ENCODE results near the gene P3H4. TPM values are rescaled to one million over a fixed set of nuclear protein-coding genes. Genes with fewer than 3 reads are reported as not detected.

Gene P3H4
- total RNA-seq, 1 experiment from 2014 or later: 29.6 TPM

- no peak for DNase-seq
- H3K9me2 ChIP-seq (replicated peaks; ENCODE audit: low read length): no peaks in the 10 kb centered on the region
- H3K27me3 ChIP-seq (ENCODE audit: low read length): no peaks in the 10 kb centered on the region
- peaks cover 40% of the 10 kb centered on the region for H3K79me2 ChIP-seq (ENCODE audit: low read length)
- CTCF ChIA-PET: interaction anchor here (0.6 to 1.4 kb wide), 2 partner anchors 13 to 23 kb away, joined by 3 to 9 read pairs; partner anchors contain the start of gene JUP
- intact Hi-C loops (cut with micrococcal nuclease): loop anchor here (1.0 to 2.0 kb wide), 2 partner anchors 27 to 35 kb away; no protein-coding TSS in a partner anchor
- TSS peak; percentile 81 for BruUV-seq (replicated peaks)
- no peaks in the 10 kb centered on the region for H3K9me3 ChIP-seq (ENCODE audit: low read length)
- no peak for ATAC-seq
- peak overlapping the region; percentile 93 for H3K27ac ChIP-seq (ENCODE audit: low read length)
- TF ChIP-seq, protein P1, sequence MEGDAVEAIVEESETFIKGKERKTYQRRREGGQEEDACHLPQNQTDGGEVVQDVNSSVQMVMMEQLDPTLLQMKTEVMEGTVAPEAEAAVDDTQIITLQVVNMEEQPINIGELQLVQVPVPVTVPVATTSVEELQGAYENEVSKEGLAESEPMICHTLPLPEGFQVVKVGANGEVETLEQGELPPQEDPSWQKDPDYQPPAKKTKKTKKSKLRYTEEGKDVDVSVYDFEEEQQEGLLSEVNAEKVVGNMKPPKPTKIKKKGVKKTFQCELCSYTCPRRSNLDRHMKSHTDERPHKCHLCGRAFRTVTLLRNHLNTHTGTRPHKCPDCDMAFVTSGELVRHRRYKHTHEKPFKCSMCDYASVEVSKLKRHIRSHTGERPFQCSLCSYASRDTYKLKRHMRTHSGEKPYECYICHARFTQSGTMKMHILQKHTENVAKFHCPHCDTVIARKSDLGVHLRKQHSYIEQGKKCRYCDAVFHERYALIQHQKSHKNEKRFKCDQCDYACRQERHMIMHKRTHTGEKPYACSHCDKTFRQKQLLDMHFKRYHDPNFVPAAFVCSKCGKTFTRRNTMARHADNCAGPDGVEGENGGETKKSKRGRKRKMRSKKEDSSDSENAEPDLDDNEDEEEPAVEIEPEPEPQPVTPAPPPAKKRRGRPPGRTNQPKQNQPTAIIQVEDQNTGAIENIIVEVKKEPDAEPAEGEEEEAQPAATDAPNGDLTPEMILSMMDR (conservative IDR thresholded peaks at IDR 0.05; ENCODE audit: low read depth, low read length): no peak
- no peak for TF ChIP-seq EZH2phosphoT487 (IDR thresholded peaks at IDR 0.05; ENCODE audit: borderline replicate concordance, low read length)
- TF ChIP-seq EZH2 (IDR thresholded peaks at IDR 0.05; ENCODE audit: low read length, unreplicated experiment): no peak
- POLR2A ChIA-PET (ENCODE audit: unreplicated experiment): no interaction called here
- H3F3A ChIP-seq (ENCODE audit: low read length, unreplicated experiment): peaks cover 6% of the 10 kb centered on the region
- peak overlapping the region; percentile 68 for H3K4me2 ChIP-seq (ENCODE audit: low read length)
- peak overlapping the region; percentile 30 for H3K9ac ChIP-seq (ENCODE audit: low read length)
- peaks cover 18% of the 10 kb centered on the region for H3K36me3 ChIP-seq (ENCODE audit: low read depth, low read length)
- no peak overlapping the region for H2AFZ ChIP-seq (ENCODE audit: low read length)
- peaks cover 57% of the 10 kb centered on the region for H3K4me1 ChIP-seq (ENCODE audit: insufficient read depth, low read length)
- no peak overlapping the region for H3K4me3 ChIP-seq (ENCODE audit: low read length)
- H4K20me1 ChIP-seq (ENCODE audit: low read length): peaks cover 6% of the 10 kb centered on the region
These were observed 38.0 kb downstream of the P3H4 start for GRCh38 chr17:41773731-41774193.

GRCh38 chr17:41773190-41773588 lies 38.6 kb downstream of the P3H4 start:
- Histone ChIP-seq H3K36me3 (ENCODE audit: low read depth, low read length) (peaks cover 18% of the 10 kb centered on the region), H3K79me2 (ENCODE audit: low read length) (peaks cover 40% of the 10 kb centered on the region), H3K4me1 (ENCODE audit: insufficient read depth, low read length) (peaks cover 55% of the 10 kb centered on the region), H3K9me2 (replicated peaks; ENCODE audit: low read length) (no peaks in the 10 kb centered on the region), H3K4me3 (ENCODE audit: low read length) (no peak overlapping the region), H3K27me3 (ENCODE audit: low read length) (no peaks in the 10 kb centered on the region), H3F3A (ENCODE audit: low read length, unreplicated experiment) (peaks cover 6% of the 10 kb centered on the region), H3K27ac (ENCODE audit: low read length) (peak overlapping the region; percentile 93), H3K9ac (ENCODE audit: low read length) (peak overlapping the region; percentile 77), H2AFZ (ENCODE audit: low read length) (no peak overlapping the region), H4K20me1 (ENCODE audit: low read length) (peaks cover 6% of the 10 kb centered on the region), H3K4me2 (ENCODE audit: low read length) (peak overlapping the region; percentile 80), H3K9me3 (ENCODE audit: low read length) (no peaks in the 10 kb centered on the region)
- ChIA-PET CTCF (interaction anchor here (1.4 kb wide), 1 partner anchor 13 kb away, joined by 9 read pairs; the partner anchor contains the start of gene JUP), POLR2A (ENCODE audit: unreplicated experiment) (interaction anchor here (0.6 kb wide), 1 partner anchor 27 kb away, joined by 3 read pairs; no protein-coding TSS in a partner anchor)
- TF ChIP-seq, protein P1 (conservative IDR thresholded peaks at IDR 0.05; ENCODE audit: low read depth, low read length): no peak
- TF ChIP-seq EZH2phosphoT487 (IDR thresholded peaks at IDR 0.05; ENCODE audit: borderline replicate concordance, low read length) (no peak), EZH2 (IDR thresholded peaks at IDR 0.05; ENCODE audit: low read length, unreplicated experiment) (no peak)
- intact Hi-C loops (cut with micrococcal nuclease): loop anchor here (1.0 to 2.0 kb wide), 2 partner anchors 28 to 35 kb away; no protein-coding TSS in a partner anchor
- ATAC-seq (peak; percentile 80), DNase-seq (peak; percentile 92)
- no TSS peak for BruUV-seq (replicated peaks)
